HuH-7 (cell line): ENCODE data around the gene EYA2.
A peak's percentile ranks its signal among the peaks of the same experiment; 100 is the strongest.

Experiments
- DNase-seq: peaks from one replicate; pipeline ENCODE4 v3.0.0; 2011; ENCODE audit warnings: low spot score

Gene EYA2

GRCh38 chr20:47141941-47142773 is 247.5 kb downstream of the EYA2 start:
- no peak for DNase-seq

- no peak for DNase-seq
Observed at GRCh38 chr20:47142774-47143170, 248.1 kb downstream of the EYA2 start.

GRCh38 chr20:47143657-47144056 is 249.0 kb downstream of the EYA2 start:
- no peak for DNase-seq

- no peak for DNase-seq
Observed at GRCh38 chr20:47144463-47144862, 249.8 kb downstream of the EYA2 start.

- no peak for DNase-seq
Observed at GRCh38 chr20:47146686-47147085, 252.0 kb downstream of the EYA2 start.

DNA sequence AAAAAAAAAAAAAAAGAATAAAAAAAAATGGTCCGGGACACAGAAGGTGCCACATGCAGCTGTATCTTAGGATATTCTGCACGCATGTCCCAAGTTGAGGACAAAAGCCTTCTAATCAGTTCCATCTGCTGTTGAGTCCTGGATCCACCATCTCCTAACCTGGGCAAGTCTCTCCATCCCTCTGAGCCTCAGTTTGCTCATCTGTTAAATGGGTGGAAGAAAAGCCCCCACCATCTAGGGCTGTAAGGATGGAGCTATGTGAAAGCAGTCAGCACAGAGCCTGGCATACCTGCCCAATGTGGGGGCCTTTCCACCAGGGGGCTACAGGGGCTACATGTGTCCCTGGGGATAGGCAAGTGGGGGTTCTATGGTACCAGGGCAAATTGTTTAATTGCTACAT is 253.4 kb downstream of the EYA2 start:
- no peak for DNase-seq

DNA sequence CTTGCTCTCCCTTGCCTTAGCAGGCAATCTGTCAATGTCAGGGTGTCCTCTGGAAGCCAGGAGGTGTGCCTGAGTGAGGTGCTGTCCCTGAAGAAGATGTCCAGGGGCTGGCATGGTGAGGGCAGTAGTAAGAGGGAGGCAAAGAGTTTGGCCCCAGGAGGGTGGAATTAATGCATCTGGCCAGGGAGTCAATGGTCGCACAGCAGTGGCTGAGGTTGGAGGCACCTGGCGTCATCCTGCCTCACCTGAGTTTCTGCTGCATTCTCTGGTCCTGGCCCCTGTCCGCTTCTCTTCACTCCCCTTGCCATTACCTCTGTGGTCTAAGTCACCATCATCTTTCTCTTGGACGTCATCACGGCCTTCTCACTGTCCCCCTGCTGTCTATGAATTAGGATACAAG is 255.3 kb downstream of the EYA2 start:
- DNase-seq, result no peak

DNA sequence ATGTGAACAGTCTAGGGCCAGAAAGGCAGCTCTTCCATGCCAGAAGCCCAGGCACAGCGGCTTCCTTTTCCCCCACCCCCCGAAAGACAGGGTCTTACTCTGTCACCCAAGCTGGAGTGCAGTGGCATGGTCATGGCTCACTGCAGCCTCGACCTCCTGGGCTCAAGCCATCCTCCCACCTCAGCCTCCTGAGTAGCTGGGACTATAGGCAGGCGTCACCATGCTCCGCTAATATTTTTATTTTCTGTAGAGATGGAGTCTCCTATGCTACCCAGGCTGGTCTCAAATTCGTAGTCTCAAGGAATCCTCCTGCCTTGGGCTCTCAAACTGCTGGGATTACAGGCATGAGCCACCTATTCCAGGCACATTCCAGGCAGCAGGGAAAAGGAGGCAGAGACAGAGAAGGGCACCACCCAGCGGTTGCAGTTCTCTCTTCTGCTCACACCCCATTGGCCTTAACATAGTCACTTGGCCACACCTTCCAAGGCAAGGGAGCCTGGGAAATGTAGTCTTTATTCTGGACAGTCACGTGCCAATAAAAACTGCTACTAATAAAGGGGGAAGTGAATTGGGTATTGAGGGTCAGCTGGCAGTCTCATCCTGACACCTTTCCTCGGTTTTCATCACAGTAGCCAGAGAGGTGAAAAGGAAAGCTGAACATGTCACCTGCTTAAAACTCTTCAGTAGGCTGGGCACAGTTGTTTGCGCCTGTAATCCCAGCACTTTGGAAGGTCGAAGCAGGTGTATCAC is 255.9 kb downstream of the EYA2 start:
- DNase-seq, result peak; percentile 80

DNA sequence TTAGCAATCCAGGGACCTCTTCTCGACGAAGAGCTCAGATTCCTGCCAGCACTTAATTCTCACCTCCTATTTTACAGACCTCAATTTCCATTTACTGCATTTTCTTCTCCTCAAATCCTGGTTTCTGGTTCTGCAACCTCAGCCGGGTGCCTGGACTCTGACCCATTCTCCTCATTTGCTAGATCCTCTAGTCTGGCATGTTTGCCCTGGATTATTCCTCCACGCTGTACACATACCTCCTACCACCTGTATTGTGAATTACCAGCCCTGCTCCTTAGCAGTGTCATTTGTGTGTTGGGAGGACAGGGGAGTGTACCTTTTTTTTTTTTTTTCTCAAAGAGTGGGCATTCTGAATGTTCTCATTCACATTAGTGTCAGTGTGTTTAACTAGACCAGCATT is 257.4 kb downstream of the EYA2 start:
- DNase-seq, result no peak

DNA sequence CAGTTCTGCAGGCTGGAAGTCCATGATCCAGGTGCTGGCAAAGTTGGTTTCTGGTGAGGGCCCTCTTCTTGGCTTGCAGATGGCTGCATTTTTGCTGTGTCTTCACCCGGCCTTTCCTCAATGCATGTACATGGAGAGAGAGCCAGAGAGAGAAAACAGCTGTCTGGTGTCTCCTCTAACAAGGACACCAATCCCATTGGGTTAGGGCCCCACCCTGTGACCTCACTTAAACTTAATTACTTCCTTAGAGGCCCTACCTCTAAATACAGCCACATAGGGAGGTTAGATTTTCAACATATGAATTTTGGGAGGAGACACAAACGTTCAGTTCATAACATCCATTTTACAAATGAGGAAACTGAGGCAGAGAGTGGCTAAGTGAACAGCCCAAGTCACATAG is 259.4 kb downstream of the EYA2 start:
- no peak for DNase-seq

- DNase-seq, result no peak
Observed at GRCh38 chr20:47156301-47157137, 261.9 kb downstream of the EYA2 start.

- DNase-seq, result no peak
Observed at GRCh38 chr20:47159166-47159565, 264.5 kb downstream of the EYA2 start.

DNA sequence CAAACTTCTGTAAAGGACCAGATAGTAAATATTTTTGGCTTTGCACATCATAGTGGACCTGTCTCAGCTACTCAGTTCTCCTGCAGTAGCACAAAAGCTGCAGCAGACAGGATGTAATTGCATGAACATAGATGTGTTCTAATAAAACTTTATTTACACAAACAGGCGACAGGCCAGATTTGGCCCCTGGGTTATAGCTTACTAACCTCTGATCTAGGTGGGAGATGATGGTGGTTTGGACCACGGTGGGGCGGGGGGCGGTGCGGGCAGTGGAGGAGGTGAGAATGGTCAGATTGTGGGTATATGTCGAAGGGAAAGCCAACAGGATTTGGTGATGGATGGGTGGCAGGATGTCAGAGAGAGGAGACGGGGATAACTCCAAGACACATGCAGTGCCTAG is 265.6 kb downstream of the EYA2 start:
- no peak for DNase-seq

DNA sequence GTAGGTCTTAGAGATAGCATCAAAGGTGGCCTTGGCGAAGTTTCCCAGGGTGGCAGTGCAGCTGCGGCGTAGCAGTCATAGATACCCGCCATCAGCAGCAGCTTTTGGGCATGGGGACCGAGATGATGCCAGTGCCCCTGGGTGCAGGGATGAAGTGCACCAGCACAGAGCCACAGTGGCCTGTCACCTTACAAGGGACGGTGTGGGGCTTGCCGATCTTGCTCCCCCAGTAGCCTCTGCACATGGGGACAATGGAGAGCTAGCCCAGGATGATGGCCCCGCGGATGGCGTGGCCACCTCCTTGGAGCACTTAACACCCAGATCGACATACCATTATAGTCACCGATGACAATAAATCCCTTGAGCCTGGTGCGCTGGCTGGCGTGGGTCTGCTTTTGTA is 266.3 kb downstream of the EYA2 start:
- DNase-seq, result no peak

GRCh38 chr20:47161411-47161810 is 266.8 kb downstream of the EYA2 start:
- DNase-seq, result no peak

GRCh38 chr20:47164140-47164539 is 269.5 kb downstream of the EYA2 start:
- no peak for DNase-seq

DNA sequence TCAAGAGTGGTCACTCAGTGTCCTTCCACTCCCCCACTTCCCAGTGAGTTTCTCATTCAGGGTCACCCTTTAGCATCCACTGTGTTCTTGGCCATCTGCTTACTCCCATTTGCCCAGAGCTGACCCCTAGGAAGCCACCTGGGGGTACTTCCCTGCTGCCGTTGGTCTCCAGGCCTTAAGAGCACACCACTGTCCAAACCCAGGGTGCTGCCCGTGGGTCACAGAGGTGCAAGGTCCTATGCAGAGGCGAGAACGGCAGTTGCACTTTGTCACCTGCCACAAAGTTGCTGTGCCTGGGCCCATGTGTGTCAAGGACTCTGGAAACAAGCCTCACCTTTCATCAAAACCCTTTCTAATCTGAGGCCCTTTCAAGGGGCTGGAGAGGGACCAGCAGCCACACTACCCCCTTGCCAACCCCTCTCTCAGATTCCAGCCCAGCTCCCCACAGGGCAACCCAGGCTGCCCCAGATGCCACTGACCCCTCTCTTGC is 270.8 kb downstream of the EYA2 start:
- DNase-seq, result no peak

DNA sequence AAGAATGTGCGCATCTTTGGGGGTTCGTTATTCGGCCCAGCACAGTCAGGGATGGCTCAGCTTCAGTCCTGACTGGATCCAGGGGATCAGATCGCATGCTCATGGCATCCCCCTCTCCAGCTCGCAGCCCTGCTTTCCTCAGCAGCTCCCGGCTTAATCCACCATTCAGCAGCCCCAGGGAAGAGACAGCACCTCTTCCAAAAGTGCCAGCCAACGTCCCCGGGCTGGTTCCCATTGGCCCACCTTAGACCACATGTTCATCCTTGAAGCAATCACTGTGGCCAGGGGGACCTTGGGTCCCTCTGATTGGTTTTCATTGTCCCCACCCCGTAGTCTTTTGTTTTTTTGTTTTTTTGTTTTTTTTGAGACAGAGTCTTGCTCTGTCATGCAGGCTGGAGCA is 273.2 kb downstream of the EYA2 start:
- DNase-seq, result no peak

DNA sequence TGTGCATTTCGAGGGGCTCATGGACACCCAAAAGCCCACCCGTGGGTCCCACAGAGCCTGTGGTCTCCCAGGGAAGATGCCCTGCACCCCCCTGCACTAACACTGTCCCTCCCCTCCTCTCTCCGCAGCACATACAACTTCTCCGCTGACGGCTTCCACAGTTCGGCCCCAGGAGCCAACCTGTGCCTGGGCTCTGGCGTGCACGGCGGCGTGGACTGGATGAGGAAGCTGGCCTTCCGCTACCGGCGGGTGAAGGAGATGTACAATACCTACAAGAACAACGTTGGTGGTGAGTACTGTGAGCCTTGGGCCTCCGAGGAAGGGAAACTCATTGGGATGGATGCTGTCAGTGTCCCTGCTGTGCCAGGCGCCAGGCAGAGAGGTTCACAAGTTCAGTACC is 277.9 kb downstream of the EYA2 start:
- DNase-seq, result no peak

DNA sequence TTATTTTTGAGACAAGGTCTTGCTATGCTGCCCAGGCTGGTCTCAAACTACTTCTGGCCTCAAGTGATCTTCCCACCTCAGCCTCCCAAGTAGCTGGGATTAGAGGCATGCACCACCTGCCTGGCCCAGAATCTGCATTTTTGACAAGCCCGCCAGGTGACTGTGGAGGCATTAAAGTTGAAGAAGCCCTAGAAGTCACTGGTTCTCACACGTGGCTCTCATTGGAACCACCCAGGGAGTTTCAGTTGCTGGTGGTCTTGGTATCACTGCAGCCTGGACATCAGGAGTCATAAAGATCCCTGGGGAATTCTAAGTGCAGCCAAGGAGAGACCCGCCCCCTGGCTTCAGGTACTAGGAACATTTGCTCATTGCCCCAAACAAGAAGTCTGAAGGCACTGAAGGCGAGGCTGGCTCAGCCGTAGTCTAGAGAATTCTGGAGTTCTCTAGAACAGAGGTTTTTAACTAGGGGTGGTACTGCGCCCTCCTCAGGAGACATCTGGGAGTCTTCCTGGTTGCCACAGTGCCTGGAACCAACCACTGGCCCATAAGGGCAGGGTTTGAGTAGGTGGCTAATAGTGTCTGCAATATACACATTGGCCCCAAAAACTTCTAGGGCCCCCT is 279.1 kb downstream of the EYA2 start:
- DNase-seq, result no peak

GRCh38 chr20:47174456-47175243 is 280.0 kb downstream of the EYA2 start:
- no peak for DNase-seq
